ENCODE data around the gene OR5B21.

DNA sequence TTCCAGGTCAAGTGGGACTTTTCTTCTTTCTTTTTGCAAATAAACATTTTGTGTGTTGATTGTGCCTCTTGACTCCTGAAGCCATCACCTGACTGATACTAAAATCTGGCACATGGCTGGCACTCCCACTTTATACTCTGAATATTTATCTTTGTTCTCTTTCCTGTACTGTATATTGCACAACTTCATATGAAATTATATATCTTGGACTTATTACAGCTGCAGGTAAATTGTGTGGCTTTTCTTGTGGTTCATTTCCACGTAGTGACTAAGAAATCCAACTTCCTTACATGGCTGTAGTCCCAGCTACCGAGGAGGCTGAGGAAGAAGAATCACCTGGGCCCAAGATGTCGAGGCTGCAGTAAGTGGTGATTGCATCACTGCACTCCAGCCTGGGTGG, 42.2 kb downstream of the OR5B21 start:
- TF ChIP-seq, protein P1, sequence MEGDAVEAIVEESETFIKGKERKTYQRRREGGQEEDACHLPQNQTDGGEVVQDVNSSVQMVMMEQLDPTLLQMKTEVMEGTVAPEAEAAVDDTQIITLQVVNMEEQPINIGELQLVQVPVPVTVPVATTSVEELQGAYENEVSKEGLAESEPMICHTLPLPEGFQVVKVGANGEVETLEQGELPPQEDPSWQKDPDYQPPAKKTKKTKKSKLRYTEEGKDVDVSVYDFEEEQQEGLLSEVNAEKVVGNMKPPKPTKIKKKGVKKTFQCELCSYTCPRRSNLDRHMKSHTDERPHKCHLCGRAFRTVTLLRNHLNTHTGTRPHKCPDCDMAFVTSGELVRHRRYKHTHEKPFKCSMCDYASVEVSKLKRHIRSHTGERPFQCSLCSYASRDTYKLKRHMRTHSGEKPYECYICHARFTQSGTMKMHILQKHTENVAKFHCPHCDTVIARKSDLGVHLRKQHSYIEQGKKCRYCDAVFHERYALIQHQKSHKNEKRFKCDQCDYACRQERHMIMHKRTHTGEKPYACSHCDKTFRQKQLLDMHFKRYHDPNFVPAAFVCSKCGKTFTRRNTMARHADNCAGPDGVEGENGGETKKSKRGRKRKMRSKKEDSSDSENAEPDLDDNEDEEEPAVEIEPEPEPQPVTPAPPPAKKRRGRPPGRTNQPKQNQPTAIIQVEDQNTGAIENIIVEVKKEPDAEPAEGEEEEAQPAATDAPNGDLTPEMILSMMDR (IDR thresholded peaks at IDR 0.05), result no peak
- no peak for TF ChIP-seq POLR2A (IDR thresholded peaks at IDR 0.05)

Measured in right lobe of liver (tissue), 4 donors.